ENCODE data around the gene BCL2A1. TPM values are rescaled to one million over a fixed set of nuclear protein-coding genes. Genes with fewer than 3 reads are reported as not detected.
"Not testable (repeated sequence)": the region's sequence is repeated elsewhere in the genome, so short reads cannot be mapped to it uniquely, and the experiment has no call there.

The BCL2A1 gene
- 5.1 TPM for total RNA-seq (ENCODE audit: insufficient read depth, low replicate concordance)

GRCh38 chr15:79970624-79971434, at the start of gene BCL2A1:
BCL2A1 (minus strand) TSS chr15:79971196; CDS start chr15:79971119, 77 bp downstream.
- peak; percentile 14 for DNase-seq (ENCODE audit: low spot score)

GRCh38 chr15:80020731-80021130, 49.7 kb upstream of the BCL2A1 start:
- no peak for DNase-seq (ENCODE audit: low spot score)

- not testable (repeated sequence) for DNase-seq (ENCODE audit: low spot score)
Observed at GRCh38 chr15:80020149-80020548, 49.2 kb upstream of the BCL2A1 start.

- DNase-seq (ENCODE audit: low spot score): no peak
Observed at GRCh38 chr15:80019168-80019745, 48.3 kb upstream of the BCL2A1 start.

- not testable (repeated sequence) for DNase-seq (ENCODE audit: low spot score)
Observed at GRCh38 chr15:80017139-80017538, 46.1 kb upstream of the BCL2A1 start.

- not testable (repeated sequence) for DNase-seq (ENCODE audit: low spot score)
Observed at GRCh38 chr15:80016506-80016905, 45.5 kb upstream of the BCL2A1 start.

- no peak for DNase-seq (ENCODE audit: low spot score)
Observed at GRCh38 chr15:80015156-80015555, 44.2 kb upstream of the BCL2A1 start.

- not testable (repeated sequence) for DNase-seq (ENCODE audit: low spot score)
Observed at GRCh38 chr15:80014186-80014585, 43.2 kb upstream of the BCL2A1 start.

- DNase-seq (ENCODE audit: low spot score): no peak
Observed at GRCh38 chr15:80012060-80012726, 41.2 kb upstream of the BCL2A1 start.

- no peak for DNase-seq (ENCODE audit: low spot score)
Observed at GRCh38 chr15:80011596-80011995, 40.6 kb upstream of the BCL2A1 start.

GRCh38 chr15:80011041-80011523, 40.1 kb upstream of the BCL2A1 start:
- not testable (repeated sequence) for DNase-seq (ENCODE audit: low spot score)

GRCh38 chr15:80010131-80010673, 39.2 kb upstream of the BCL2A1 start:
- DNase-seq (ENCODE audit: low spot score): no peak

GRCh38 chr15:80007532-80007931, 36.5 kb upstream of the BCL2A1 start:
- DNase-seq (ENCODE audit: low spot score): no peak

GRCh38 chr15:80006946-80007345, 36.0 kb upstream of the BCL2A1 start:
- no peak for DNase-seq (ENCODE audit: low spot score)

GRCh38 chr15:80003934-80004472, 33.0 kb upstream of the BCL2A1 start:
- DNase-seq (ENCODE audit: low spot score): no peak

- no peak for DNase-seq (ENCODE audit: low spot score)
Observed at GRCh38 chr15:80003171-80003570, 32.2 kb upstream of the BCL2A1 start.

- no peak for DNase-seq (ENCODE audit: low spot score)
Observed at GRCh38 chr15:80002267-80002666, 31.3 kb upstream of the BCL2A1 start.

GRCh38 chr15:79994615-79995014, 23.6 kb upstream of the BCL2A1 start:
- no peak for DNase-seq (ENCODE audit: low spot score)

GRCh38 chr15:79991826-79992225, 20.8 kb upstream of the BCL2A1 start:
- DNase-seq (ENCODE audit: low spot score): no peak

- DNase-seq (ENCODE audit: low spot score): no peak
Observed at GRCh38 chr15:79990997-79991334, 20.0 kb upstream of the BCL2A1 start.

- no peak for DNase-seq (ENCODE audit: low spot score)
Observed at GRCh38 chr15:79990280-79990996, 19.4 kb upstream of the BCL2A1 start.
